GM19372 (cell line): ENCODE data around the gene DOCK1.

ENCODE experiments used
- ATAC-seq: cut with Tn5 transposase; IDR thresholded peaks from one replicate; pipeline ENCODE4 v1.9.1; 2021; ENCODE audit warnings: mild to moderate bottlenecking, low read depth, moderate library complexity; ENCODE audit not compliant: unreplicated experiment

The DOCK1 gene

DNA sequence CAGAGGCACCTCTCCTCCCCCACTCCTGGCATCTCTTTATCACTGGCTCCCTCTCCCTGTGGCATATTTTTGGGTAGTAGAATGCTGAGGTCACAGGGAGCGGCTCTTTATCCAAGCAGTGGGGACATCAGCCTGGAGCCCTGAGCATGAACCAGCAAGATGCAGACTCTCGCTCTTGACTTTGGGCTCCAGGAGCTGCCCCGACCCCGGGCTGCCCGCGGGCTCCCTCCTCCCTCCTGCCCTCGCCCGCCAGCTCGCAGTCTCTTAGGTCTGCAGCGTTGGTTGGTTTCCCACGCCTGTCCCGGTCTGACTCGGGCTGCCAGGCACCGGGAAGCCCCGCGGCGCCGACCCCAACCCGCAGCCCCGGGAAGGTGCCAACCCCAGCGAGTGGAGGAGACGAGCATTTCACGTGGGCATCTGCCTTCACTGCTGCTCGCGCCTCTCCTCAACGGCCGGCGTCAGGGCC, 289.8 kb downstream of the DOCK1 start:
- no peak for ATAC-seq

DNA sequence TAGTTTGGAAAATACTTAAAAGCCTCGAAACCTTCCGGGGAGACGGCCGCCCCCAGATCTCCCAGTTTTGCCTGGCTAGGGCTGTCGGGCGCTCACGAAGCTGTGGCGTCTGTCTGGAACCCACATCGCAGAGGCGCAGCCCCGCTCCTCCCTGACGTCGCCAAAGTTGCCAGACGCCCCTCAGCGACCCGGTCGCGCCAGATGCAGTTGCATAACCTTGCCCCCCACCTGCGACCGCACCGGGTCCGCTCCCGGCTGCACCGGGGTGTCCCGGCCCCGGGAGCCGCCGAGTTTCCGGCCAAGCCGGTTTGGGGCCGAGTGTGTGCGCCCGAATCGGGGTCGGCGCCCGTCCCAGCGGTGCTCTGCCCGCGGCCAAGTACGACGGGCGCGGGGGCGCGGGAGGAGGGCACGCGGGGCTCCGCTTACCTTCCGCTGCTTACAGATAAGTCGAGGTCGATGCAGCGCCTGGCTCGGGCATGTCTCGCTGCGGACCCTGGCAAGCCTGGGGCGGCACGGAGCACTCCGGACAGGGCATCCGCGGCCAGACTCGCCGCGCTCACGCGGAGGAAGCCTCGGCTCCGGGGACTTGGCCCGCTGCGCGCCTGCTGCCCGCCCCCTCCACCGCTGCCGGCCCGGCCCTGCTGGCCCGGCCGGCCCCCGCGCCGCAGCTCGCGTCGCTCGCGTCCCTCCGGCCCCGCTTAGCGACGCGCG, 290.5 kb downstream of the DOCK1 start:
- ATAC-seq = no peak

DNA sequence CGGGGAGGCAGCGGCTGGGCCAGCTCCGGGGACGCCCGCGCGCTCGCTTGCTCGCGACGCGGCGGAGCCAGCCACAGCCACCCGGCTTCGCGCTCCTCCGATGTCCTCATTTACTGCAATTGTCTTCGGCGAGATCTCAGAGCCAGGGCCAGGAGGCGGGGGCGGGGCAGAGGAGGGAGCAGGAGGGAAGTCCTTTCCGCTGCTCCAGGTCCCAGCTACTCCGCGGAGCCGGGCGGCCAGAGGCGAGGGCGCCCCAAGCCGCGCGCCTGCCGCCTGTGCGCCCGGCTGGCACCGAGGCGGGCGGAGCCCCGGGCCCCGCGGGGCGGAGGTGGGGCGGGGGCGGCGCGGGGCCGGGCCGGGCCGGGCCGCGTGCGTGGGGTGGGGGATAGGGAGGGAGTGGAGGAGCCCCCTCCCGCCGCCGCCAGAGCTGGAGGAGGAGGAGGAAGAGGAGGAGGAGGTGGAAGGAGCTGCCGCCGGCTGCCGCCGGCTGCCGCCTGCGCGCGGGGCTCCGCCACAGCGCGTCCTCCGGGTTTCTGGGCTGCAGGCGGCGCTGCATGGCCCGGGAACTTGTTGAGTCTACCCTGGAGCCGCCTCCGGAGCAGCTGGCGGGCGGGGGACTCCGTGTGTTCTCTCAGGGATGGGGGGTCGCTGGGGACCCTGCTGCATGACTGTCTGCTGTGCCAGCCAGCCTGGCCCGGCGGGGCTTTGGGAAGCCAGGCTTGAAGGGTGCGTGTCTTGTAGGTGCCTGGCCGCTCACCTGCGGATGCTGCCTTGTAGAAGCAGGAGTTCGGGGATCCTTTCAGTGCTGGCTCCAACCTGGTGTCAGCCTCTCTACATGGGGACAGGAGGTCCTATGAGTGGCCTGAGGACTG, 291.3 kb downstream of the DOCK1 start, which contains the start of gene INSYN2A:
TSS of gene INSYN2A (minus strand) at position 310 of the 872 bp plus-strand sequence. CDS start 20,196 bp downstream, outside the sequence.
- ATAC-seq = no peak

DNA sequence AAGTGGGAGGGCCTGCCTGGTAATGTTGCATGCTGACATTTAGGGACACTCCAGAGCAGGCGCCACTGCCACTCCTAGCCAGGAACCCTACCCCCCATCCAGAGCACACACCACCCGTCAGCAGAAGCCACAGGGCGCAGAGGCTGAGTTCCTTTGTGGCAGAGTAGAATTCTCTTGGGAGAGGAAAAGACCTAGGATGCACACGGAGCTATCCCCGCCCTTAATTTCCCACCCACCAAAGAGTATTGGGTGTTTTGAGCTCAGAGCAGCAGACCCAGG, 291.9 kb downstream of the DOCK1 start:
- no peak for ATAC-seq

DNA sequence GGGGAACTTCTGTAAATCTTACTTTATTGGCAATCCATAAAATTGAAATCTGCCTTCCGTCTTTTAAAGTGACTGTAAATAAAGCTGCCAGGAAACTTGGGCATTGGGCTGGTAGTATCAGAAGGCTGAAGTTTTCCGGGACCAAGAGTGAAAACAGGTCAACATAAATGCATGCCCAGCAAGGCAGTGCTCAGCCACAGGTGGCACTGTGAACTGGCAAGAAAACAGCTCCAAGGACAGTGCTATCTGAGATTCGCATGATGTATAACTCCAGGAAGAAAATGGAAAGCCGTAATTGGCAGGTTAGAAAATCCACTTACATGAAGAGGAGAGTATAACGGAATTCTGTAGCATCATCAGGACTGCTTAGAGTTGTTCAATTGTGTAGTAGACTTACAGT, 293.1 kb downstream of the DOCK1 start:
- ATAC-seq = no peak

DNA sequence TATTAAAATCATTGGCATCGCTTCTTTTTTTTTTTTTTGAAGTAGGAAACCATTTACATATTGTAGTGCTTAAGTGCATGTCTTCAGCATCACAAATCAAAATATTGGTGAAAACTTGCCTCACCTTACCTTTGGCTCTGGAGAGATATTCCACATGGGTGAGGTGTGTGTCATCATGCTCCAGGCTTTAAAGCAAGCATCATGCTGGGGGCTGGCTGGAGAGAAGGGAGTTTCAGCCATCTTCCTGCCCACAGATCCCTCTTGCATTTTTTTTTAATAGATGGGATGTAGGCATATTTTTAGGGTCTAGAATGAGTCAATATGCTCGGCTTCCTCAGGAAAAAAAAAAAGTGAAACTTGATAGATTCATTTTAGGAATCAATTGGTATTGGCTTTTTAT, 293.5 kb downstream of the DOCK1 start:
- no peak for ATAC-seq

DNA sequence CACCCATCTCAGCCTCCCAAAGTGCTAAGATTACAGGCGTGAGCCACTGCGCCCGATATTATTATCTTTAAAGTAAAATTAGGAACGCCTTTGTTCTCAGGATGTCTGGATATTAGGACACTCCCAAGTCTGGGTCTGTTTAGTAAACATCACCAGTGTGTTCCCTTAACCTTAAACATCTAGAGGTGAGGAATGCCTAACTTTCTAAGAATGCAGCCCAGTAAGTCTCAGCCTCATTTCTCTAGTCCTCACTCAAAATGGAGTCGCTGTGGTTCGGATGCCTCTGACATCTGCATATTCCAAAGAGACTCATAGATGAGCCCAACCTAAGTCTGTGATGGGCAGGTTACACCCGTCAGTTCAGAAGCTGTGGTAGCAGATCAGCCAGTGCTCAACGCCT, 295.4 kb downstream of the DOCK1 start:
- ATAC-seq = no peak

DNA sequence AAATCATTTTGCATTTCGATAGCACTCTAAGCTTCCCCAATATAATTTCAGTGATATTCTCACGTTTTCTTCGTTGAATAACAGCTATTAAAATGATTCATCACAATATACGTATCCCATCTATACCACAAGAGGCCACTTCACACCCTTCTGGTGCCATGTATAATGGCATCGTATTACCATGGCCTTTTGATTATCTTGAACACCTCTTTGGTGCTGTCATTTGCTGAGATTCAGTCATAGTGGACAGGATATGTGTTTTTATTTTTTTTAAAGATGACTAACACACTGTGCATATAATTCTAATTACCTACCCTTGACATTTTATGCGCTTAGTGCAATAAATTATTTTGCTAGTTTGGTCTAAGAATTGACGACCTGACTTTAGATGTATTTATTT, 297.8 kb downstream of the DOCK1 start:
- ATAC-seq = no peak

DNA sequence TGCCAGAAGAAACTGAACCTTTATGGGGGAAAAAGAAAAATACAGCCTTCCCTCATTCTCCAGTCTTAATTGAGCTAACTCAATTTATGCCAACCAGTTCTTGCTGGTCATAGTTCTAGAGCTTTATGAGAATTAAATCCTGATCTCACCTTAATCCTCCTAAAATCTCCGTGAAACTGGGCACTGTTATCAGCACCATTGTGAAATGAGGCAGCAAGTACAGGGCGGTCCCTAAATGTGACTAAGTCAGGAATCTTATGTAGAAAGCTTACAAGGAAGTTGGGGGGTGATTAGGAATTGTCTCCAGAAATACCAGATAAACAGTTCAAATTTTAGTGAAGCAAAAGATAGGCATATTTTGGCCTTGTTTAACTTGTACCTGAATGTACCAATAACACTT, 301.9 kb downstream of the DOCK1 start:
- ATAC-seq = no peak

DNA sequence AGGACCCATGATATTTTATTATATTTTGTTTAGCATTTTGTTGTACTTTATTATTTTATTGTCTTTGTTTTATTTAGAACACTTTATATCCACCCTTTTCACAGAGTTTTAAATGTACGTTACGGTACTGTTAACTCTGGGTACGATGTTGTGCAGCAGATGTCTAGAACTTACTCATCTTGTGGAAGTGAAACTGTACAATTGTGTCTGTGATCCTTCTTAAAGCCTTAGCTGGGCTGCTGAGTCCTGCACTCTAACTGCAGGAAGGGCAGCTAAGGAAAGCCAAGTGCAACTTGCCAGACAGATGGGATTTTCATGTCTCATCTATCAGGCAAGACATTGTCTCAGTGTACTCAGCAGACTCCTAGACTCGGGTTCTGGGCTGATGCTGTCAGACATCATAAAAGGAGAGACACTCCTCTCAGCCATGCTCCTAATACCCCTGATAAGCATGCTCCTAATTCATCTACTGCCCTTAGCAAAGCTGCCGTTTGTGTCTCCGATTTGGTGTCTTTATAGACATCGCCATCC, 305.8 kb downstream of the DOCK1 start:
- no peak for ATAC-seq

DNA sequence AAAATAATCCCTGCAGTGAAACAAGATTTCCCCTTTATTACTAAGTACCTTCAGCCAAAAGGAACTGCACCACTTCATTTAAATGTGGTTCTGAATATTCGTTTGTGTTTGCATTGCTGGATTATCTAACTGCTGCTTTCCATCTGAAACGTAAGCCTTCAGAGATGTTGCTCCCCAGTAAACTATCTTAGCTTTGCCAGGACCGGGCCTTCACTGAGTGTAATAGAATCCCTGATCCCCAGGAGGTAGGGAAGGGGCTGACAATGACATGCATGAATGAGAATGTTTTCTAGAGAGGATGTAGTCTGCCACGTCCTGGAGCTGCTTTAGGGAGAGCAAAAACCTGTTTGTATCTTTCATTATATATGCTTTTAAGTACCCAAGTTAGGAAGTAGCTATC, 310.6 kb downstream of the DOCK1 start:
- no peak for ATAC-seq

DNA sequence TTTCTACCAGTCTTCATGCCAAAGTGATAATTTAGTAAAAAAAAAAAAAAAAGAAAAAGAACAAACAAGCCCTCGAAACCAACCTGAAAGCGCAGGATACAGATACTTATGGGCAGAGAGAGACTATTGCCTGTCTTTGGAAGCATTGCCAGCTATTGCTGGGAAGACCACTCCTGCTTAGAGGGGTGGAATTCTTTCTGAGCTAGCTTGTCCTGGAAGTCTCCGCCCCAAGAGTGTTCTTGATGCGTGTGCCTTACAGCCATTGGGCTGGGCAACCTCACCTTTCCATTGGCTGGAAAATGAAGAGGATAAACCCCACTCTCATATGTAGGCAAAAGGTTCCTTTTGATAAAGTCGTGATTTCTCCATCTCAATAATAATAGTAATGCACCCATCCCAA, 311.0 kb downstream of the DOCK1 start:
- no peak for ATAC-seq

DNA sequence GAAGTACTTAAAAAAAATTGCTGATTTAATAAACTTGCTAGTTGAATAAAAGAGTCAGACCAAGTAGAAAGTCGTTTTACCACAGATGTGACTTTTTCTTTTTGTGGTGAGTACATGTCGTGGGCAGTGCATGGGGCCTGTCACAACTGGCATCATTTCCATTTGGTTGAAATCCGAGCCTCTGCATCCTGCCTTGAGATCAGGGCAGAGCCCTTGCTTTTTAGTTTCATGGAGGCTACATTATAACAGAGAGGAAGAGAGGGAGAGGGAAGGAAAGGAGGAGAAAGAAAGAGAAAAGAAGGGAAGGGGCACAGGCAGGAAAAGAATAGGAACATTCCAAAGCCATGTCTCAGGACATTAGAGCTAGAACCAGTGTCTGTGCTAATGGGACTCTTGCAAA, 311.6 kb downstream of the DOCK1 start:
- no peak for ATAC-seq

DNA sequence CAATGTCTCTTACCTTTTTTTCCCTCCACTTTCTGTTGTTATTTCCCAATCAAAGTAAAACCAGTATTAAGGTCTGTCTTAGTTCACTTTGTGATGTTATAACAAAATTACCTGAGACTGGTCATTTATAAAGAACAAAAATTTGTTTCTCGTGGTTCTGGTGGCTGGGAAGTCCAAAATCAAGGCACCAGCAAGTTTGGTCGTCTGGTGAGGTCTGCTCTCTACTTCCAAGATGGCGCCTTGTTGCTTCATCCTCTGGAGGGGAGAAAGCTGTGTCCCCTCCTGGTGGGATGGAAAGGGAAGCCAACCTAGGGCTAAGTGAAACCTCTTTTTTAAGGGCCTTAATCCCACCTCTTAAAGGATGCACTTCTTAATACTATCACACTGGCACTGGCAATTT, 313.4 kb downstream of the DOCK1 start:
- no peak for ATAC-seq

DNA sequence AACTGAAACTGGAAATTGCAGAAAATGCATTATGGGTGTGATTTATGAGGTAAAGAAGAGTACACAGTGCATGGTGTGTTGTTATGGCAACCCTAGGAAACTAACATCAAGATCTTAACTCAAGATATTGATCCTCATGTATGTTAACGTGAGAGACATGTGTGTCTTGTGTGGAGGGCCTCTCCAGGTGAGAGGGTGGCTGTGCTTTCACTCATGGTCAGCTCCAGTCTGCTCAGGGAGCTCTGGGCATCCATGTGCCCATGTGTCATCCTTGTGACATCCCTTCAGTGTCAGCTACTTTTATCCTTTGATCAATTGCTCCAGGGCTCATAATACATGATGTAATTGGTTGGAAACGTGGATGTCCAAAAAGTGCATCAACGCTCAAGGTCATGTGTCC, 316.1 kb downstream of the DOCK1 start:
- ATAC-seq = no peak

DNA sequence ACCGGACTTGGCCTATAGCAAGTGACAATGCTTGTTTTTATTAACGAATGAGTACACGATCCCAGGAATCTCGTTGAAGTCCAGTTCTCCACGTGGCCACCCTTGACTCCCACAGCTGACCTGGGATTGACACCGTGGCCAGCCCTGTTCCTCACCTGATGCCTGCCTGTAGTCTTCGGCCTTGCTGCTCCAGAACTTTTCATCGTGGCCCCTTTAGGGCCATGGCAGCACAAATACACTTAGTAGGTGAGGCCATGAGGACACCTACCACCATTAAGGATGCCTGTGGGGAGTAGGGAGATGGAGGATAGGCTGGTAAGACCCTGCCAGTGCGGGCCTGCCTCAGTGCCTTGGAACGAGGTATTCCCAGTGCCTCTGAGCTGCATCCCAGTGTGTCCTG, 321.8 kb downstream of the DOCK1 start:
- no peak for ATAC-seq

DNA sequence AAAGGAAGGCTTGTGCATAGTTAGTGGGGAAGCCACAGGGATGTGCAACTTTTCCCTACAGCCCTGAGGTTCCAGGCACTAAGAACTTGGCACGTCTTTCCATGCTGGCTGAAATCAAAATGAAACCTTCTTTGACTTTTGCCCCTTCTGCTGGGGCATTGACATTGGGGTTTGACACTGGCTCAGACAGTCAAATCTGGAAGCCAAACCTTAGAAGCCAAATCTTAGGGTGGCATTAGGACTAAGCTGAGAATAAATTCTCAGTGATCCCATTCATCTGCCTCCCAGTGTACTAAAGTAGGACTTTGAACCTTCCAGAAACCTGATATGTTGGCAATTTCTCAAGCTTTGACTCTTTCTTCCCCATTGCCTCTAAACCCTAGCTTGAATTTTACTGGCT, 322.4 kb downstream of the DOCK1 start:
- ATAC-seq = no peak

DNA sequence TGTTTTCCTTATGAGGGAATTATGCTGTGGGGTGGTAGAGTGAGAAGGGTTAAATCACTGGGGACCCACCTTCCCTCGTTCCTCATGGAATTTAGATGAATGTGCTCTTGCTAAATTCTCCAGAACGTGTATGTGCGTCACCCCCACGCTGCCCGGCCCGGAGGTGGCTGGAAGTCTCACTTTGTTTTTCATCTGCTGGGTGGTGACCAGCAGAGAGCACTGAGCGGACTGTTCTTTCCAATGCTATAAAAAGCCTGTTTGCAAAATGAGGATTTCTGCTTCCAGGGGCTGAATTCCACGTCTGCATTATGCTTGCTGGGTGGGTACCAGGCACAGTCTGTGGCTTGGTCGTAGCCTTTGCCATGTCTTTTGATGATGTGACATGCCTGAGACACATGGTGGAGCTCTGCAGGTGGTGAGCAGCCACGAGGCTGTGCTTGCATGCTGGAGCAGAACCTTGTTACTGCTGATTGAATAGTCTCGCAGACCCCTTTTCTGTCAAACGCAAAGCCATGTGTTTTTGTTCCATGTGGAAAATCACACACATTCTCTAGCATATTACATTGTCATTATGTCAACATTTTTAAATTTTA, 323.1 kb downstream of the DOCK1 start:
- no peak for ATAC-seq

DNA sequence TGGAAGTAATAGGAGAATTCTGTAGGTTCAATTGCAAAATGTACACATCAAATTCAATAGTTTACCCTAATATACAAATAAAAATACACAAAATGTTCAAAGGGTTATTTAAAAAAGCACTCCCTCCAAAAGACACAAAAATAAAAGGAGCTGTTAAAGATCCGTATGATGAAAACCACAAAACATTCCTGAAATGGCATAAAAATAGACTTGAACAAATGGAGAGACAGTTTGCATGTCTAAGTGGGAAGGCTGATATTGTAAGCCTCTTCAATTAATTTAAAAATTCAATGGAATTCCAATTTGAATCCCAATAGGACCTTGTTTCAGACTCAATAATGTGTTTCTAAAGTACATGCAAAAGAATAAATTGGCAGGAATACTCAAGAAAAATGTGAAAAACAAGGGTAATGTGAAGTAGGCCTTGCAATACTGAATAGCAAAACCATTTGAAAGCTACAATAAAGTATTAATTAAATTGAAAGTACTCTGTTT, 329.1 kb downstream of the DOCK1 start:
- ATAC-seq = no peak

DNA sequence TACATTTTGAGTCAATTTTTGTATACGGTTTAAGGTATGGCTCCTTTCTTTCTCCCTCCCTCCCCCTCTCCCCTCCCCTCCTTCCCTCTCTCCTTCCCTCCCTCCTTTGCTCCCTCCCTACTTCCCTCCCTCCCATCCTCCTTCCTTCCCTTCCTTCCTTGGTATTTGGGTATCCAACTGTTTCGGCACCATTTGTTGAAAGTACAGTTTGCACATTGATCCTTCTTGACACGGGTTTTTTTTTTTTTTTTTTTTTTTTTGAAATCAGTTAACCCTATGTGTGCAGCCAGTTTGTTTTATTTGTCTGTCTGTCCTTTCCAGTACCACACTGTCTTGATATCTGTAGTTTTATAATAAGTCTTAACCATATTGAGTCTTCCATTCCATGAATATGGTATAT, 331.0 kb downstream of the DOCK1 start:
- ATAC-seq = no peak

DNA sequence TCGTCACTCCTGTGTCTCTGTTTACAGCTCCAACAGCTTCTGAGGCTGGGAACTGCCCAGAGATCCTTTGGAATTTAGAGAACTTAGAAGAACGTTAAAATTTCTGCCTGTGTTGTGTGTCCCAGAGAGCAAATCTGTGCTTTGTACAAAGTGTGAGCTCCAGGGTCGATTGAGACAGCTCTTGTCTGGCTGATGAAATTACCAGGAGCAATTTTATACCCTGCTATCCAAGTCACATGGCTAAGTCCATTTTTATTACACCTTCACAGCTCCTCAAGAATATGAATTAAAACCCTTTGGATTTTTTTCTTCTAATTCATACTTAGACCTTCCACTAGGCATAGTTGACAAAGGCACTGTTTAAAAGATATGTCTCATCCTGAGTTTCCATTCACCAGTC, 337.7 kb downstream of the DOCK1 start:
- no peak for ATAC-seq
